ENCODE data around the gene TPGS1.

- TF ChIP-seq, protein P1, sequence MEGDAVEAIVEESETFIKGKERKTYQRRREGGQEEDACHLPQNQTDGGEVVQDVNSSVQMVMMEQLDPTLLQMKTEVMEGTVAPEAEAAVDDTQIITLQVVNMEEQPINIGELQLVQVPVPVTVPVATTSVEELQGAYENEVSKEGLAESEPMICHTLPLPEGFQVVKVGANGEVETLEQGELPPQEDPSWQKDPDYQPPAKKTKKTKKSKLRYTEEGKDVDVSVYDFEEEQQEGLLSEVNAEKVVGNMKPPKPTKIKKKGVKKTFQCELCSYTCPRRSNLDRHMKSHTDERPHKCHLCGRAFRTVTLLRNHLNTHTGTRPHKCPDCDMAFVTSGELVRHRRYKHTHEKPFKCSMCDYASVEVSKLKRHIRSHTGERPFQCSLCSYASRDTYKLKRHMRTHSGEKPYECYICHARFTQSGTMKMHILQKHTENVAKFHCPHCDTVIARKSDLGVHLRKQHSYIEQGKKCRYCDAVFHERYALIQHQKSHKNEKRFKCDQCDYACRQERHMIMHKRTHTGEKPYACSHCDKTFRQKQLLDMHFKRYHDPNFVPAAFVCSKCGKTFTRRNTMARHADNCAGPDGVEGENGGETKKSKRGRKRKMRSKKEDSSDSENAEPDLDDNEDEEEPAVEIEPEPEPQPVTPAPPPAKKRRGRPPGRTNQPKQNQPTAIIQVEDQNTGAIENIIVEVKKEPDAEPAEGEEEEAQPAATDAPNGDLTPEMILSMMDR (conservative IDR thresholded peaks at IDR 0.05) = peak; percentile 89
- TF ChIP-seq EZH2 (IDR thresholded peaks at IDR 0.05; ENCODE audit: low read depth) = no peak
These were observed 11.7 kb upstream of the TPGS1 start for GRCh38 chr19:495402-496111.

All from PC-9 (cell line).